HUES48 (cell line): ENCODE measurements around the gene GLI3.

ENCODE experiments used
- H3K27ac ChIP-seq: one replicate; pipeline ENCODE4 v1.7.0; 2013; ENCODE audit warnings: low read depth, low read length, inconsistent platforms
- H3K27me3 ChIP-seq: 2 replicates; pipeline ENCODE4 v1.6.1; 2013; ENCODE audit warnings: mild to moderate bottlenecking, low read length; ENCODE audit not compliant: control insufficient read depth, insufficient read depth
- H3K36me3 ChIP-seq: 2 replicates; pipeline ENCODE4 v1.6.1; 2013; ENCODE audit warnings: low read length; ENCODE audit not compliant: control insufficient read depth, insufficient read depth
- H3K4me1 ChIP-seq: 2 replicates; pipeline ENCODE4 v1.6.1; 2013; ENCODE audit warnings: mild to moderate bottlenecking, low read length; ENCODE audit not compliant: control insufficient read depth, insufficient read depth
- H3K4me3 ChIP-seq: 2 replicates; pipeline ENCODE4 v1.5.1; 2013; ENCODE audit warnings: mild to moderate bottlenecking, low read depth, low read length
- H3K9ac ChIP-seq: 2 replicates; pipeline ENCODE4 v1.6.1; 2013; ENCODE audit warnings: mild to moderate bottlenecking, low read depth, low read length, moderate library complexity
- H3K9me3 ChIP-seq: 2 replicates; pipeline ENCODE4 v1.6.1; 2013; ENCODE audit warnings: low read length; ENCODE audit not compliant: control insufficient read depth, insufficient read depth

GLI3 gene

DNA sequence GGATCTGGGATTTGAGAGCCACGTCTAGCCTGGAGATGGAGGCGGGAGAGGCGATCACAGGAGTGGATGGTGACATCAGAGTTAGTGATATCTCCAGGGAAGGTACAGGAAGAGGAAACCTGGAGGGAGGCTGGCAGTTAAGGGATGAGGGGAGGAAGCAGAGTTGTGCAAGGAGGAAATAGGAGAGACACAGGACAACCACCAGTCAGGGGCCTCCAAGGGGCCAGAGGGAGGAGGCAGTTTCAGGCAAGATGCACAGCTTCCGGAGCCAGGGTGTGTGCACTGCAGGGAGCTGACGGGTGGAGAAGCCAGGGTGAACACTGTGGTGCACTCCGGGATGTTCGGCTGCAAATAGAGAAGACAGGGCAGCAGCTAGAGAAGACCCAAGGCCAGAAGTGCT, 141.2 kb downstream of the GLI3 start:
- Histone ChIP-seq H3K27me3 (peaks cover 46% of the 10 kb centered on the region), H3K4me1 (peaks cover 22% of the 10 kb centered on the region), H3K4me3 (no peak overlapping the region), H3K27ac (no peak overlapping the region), H3K9me3 (no peaks in the 10 kb centered on the region), H3K36me3 (no peaks in the 10 kb centered on the region), H3K9ac (no peak overlapping the region)

DNA sequence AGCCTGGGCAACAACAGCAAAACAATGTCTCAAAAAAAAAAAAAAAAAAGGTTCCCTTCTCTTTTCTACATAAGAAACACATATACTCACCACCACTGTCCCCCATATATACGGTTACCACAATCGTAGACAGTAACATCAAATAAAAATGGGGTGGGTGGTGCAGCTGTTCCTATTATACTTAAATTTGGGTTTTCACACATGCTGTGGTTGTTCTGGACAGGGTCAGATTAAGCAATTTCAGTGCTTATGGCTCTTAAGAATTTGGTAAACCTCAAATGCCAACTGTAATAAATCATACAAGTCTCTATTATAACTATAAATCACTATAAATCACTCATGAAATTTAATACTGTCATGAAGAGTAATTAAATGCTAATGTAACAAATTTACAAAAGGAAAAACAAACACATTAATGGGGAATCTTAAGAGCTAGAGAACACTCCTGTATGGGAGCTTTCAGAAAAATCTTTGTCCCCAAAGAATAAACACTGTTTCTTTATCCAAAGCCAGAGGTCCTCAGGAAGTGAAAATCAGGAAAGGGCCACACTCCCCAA, 143.6 kb downstream of the GLI3 start:
- no peak overlapping the region for H3K27ac ChIP-seq
- no peak overlapping the region for H3K4me3 ChIP-seq
- peaks cover 69% of the 10 kb centered on the region for H3K27me3 ChIP-seq

DNA sequence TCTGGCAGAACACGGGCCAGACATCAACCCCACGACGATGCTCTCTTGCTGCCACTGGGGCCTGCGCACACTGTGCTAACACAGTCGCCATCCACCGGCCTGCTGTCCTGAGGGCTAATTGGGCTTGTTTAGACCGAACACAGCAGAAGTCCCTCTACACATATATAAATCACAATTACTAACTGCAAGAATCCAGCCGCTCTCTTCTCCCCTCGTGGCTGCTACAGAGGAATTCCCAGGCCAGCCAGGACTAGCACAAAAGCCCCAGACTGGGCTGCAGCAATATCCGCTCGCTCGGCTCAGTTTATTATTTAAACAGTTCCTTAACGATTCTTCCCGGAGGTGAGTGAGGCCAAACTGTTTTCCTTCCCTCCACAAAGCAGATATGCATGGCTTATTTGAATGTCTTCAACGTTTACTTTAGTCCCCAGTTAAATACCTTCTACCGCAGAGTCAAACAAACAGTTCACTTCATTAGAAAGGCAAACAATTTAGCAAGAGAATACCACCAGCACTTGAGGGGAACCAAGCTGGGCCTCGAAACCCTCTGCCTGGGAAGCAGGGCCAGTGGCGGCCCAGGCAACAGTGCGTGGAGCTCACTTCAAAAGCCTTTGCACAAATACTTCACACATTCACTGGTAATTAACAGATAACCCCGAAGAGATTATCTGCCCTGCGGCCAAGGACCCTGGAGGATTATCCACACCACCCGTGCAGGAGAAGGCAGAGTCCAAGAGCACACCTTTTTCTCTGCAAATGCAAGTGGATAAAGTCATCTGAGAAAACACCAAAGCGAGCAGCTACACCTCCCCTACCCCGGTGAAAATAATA, 145.3 kb downstream of the GLI3 start:
- Histone ChIP-seq H3K4me3 (peak overlapping the region; percentile 31), H3K9me3 (no peaks in the 10 kb centered on the region), H3K9ac (peak overlapping the region; percentile 52), H3K4me1 (peaks cover 27% of the 10 kb centered on the region), H3K27ac (peak overlapping the region; percentile 93), H3K36me3 (no peaks in the 10 kb centered on the region), H3K27me3 (peaks cover 86% of the 10 kb centered on the region)

More for the DNA sequence above, 143.6 kb downstream of the GLI3 start:
- Histone ChIP-seq H3K36me3 (no peaks in the 10 kb centered on the region), H3K9me3 (no peaks in the 10 kb centered on the region), H3K4me1 (peaks cover 30% of the 10 kb centered on the region), H3K9ac (no peak overlapping the region)

DNA sequence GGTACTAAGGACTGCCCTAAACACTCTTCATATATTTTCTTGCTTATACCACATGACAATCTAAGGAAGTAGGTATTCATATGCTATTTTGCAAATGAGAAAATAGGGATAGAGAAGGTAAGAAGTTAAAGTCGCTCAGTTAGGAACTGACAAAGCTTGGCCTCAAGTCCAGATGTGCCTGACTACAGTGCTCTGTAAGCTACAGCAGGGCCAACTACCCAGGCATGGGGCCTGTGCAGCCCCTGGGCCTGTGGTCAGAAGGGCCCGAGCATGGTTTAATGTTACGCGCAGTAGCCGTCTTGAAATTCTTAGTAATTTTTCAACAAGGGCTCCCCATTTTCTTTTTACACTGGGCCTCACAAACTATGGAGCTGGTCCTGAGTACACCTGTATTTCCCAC, 146.2 kb downstream of the GLI3 start:
- H3K9me3 ChIP-seq = no peaks in the 10 kb centered on the region
- no peaks in the 10 kb centered on the region for H3K36me3 ChIP-seq
- 0 out of 2 replicates have a peak overlapping the region, but pooled peaks have one; percentile 31 for H3K4me3 ChIP-seq
- H3K4me1 ChIP-seq = peaks cover 21% of the 10 kb centered on the region
- 0 out of 2 replicates have a peak overlapping the region, but pooled peaks have one; percentile 52 for H3K9ac ChIP-seq
- H3K27ac ChIP-seq = peak overlapping the region; percentile 93
- H3K27me3 ChIP-seq = peaks cover 81% of the 10 kb centered on the region

DNA sequence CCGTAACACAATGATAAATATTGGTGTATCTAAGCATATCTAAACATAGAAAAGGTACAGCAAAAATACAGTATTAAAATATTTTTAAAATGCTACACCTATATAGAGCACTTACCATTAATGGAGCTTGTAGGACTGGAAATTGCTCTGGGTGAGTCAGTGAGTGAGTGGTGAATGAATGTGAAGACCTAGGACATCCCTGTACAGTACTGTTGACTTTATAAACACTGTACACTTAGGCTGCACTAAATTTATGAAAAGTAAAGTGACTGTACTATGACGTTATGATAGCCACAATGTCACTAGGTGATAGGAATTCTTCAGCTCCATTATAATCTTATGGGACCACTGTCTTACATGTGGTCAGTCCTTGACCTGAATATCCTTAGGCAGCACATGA, 147.0 kb downstream of the GLI3 start:
- Histone ChIP-seq H3K4me3 (no peak overlapping the region), H3K36me3 (no peaks in the 10 kb centered on the region), H3K9me3 (no peaks in the 10 kb centered on the region), H3K27ac (no peak overlapping the region), H3K27me3 (peaks cover 74% of the 10 kb centered on the region), H3K9ac (no peak overlapping the region), H3K4me1 (peaks cover 21% of the 10 kb centered on the region)

DNA sequence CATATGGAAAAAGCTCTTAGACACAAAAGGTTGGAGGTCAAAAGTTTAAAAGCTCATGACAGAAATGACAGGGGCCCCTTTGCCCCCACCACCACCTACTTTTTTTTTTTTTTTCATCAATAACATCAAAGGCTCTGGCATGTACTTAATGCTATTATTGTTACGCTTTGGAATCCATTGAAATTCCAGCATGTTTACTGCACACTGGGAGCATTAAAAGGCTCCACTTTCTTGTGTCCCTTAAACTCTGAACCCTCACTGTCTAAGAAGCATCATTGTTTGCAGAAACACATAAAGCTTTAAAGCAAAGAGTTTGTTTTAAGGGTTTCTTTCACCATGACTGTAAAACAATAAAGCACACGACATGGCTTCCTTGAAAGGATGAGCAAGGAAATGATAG, 149.4 kb downstream of the GLI3 start:
- H3K9me3 ChIP-seq = no peaks in the 10 kb centered on the region
- H3K36me3 ChIP-seq = no peaks in the 10 kb centered on the region
- H3K27me3 ChIP-seq = peaks cover 53% of the 10 kb centered on the region
- H3K4me3 ChIP-seq = no peak overlapping the region
- no peak overlapping the region for H3K9ac ChIP-seq
- no peak overlapping the region for H3K27ac ChIP-seq
- H3K4me1 ChIP-seq = peaks cover 21% of the 10 kb centered on the region

DNA sequence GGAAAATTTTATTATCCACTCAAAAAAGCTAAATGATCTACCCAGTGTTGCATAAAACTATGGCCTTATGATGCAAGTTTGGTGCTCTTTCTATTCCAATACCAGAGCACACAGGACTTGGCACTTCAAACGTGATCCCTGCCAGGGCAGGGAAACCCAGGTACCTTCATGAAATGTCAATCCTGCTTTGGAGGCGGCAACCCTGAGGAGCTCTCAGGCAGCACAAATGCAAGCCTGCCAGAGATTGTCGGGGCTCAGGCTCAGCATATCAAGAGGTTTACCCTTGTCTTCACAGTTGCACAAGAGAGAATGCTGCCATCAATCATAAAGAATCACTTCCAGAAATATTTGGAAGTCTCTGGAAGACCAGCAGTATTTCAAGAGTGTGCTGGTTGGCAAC, 151.5 kb downstream of the GLI3 start:
- H3K27me3 ChIP-seq = peaks cover 39% of the 10 kb centered on the region
- H3K4me1 ChIP-seq = peaks cover 5% of the 10 kb centered on the region
- H3K4me3 ChIP-seq = no peak overlapping the region
- no peak overlapping the region for H3K9ac ChIP-seq
- H3K9me3 ChIP-seq = no peaks in the 10 kb centered on the region
- no peak overlapping the region for H3K27ac ChIP-seq
- no peaks in the 10 kb centered on the region for H3K36me3 ChIP-seq

DNA sequence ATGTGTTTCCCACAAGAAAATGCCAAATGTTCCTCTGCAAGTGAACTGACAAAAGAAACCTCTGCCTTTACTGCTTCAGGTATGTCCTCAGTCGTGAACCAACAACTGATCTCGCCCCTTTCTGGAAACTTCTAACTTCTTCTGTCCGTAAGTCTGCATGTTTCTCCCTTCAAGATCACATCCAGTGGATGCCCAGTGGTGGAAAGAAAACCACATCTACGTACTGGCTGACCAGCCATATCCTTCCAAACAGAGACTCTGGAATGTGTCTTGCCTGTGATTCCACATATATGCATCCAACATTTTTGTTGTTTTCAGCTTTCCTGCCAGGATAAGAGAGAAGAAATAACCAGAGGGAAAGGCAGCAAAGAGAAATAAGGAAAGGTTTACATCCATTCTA, 152.7 kb downstream of the GLI3 start:
- Histone ChIP-seq H3K4me3 (no peak overlapping the region), H3K36me3 (no peaks in the 10 kb centered on the region), H3K9ac (no peak overlapping the region), H3K27ac (no peak overlapping the region), H3K9me3 (no peaks in the 10 kb centered on the region), H3K27me3 (peaks cover 26% of the 10 kb centered on the region), H3K4me1 (no peaks in the 10 kb centered on the region)

DNA sequence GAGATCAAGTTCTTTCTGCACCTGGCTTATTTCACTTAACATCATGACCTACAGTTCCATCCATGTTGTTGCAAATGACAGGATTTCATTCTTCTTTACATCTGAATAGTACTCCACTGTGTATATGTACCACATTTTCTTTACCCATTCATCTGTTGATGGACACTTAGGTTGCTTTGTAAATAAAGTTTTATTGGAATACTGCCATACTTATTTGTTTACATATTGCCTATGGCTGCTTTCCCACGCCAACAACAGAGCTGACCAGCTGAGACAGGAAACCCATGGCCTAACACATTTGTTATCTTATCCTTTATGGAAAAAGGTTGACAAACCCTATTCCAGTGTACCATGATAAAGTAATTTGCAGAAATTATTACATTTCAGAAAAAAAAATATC, 153.7 kb downstream of the GLI3 start:
- Histone ChIP-seq H3K36me3 (no peaks in the 10 kb centered on the region), H3K4me1 (no peaks in the 10 kb centered on the region), H3K27me3 (peaks cover 16% of the 10 kb centered on the region), H3K4me3 (no peak overlapping the region), H3K9me3 (no peaks in the 10 kb centered on the region), H3K27ac (no peak overlapping the region), H3K9ac (no peak overlapping the region)

DNA sequence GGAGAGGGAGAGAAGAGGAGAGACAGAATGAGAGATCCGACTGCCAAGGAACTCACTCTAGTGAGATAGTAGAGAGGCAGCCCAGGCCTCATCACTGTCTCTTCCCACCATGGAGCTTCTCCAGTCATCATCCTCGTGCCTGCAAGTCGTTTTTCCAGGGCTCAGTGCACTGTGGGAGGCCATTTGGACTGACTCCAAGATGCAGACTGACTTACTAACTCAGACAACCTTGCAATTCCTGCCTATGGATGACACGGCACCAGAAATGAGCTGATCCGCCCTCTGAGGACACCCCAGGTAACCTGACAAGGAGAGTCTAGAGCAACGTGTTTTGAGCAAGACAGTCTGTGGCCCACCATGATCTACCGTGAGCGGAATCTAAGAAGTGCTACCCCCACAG, 154.9 kb downstream of the GLI3 start:
- Histone ChIP-seq H3K27ac (no peak overlapping the region), H3K9me3 (no peaks in the 10 kb centered on the region), H3K4me3 (no peak overlapping the region), H3K9ac (no peak overlapping the region), H3K4me1 (no peaks in the 10 kb centered on the region), H3K27me3 (0 out of 2 replicates have a peak, but pooled peaks cover 6% of the 10 kb centered on the region), H3K36me3 (no peaks in the 10 kb centered on the region)

DNA sequence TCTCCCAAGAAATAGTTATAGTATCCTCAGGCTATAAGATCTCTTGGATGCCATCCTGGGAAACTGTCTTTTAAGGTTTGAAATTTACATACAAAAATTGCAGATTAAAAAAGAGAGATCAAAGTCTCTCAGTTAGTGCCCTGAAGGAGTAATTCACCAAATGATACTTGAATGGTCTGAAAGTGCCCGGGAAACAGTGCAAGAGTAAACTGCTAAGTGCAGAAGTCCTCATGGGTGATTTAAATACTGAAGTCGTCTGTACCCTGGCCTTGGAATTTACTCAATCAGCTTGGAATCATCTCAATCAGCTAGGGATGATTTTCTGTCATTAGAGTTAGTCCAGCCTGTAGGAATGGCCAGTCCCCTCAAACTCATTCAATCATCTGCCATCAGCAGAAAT, 155.3 kb downstream of the GLI3 start:
- no peaks in the 10 kb centered on the region for H3K9me3 ChIP-seq
- H3K27me3 ChIP-seq = 0 out of 2 replicates have a peak, but pooled peaks cover 1% of the 10 kb centered on the region
- H3K4me3 ChIP-seq = no peak overlapping the region
- no peaks in the 10 kb centered on the region for H3K4me1 ChIP-seq
- no peak overlapping the region for H3K9ac ChIP-seq
- H3K36me3 ChIP-seq = no peaks in the 10 kb centered on the region
- H3K27ac ChIP-seq = no peak overlapping the region
